Naive thymus-derived CD4-positive, alpha-beta T cell (primary cell): ENCODE measurements around the gene IL1RL2. TPM values are rescaled to one million over a fixed set of nuclear protein-coding genes. Genes with fewer than 3 reads are reported as not detected.

Source experiments
- ATAC-seq: fragments of 150-1000 bp; cut with Tn5 transposase; 2 replicates; pipeline ENCODE4 v1.10.0; 2021; ENCODE audit warnings: mild to moderate bottlenecking, moderate library complexity
- CTCF ChIA-PET: fragments of 350-600 bp; sonication (Branson Sonifier 250); formaldehyde crosslinking; loops from one replicate; lab custom pipeline; 2021; ENCODE audit warnings: antibody characterized with exemption; lab: Charles Lee
- POLR2A ChIA-PET: fragments of 350-600 bp; sonication (Branson Sonifier 250); formaldehyde crosslinking; loops from one replicate; lab custom pipeline; 2021; ENCODE audit warnings: antibody characterized with exemption, inconsistent platforms; lab: Charles Lee
- DNase-seq, 9 donors: peaks; one replicate each; pipeline versions ENCODE4 v3.0.0 to v3.0.0-alpha.2; 2020 to 2022; ENCODE audit warnings: mixed read lengths in 1 of 9
- H3K27ac ChIP-seq: one replicate; pipeline ENCODE4 v1.7.0; 2013; ENCODE audit warnings: mild to moderate bottlenecking, low read depth, low read length, moderate library complexity
- H3K27me3 ChIP-seq, 2 donors: one replicate each; pipeline ENCODE4 v1.7.0; 2013; ENCODE audit warnings: low read length in 2 of 2, mild to moderate bottlenecking in 2 of 2, moderate library complexity in 2 of 2; ENCODE audit not compliant: control insufficient read depth in 2 of 2, insufficient read depth in 2 of 2
- H3K36me3 ChIP-seq, 3 experiments: 1 replicate in 2 of 3; 2 replicates in 1 of 3; pipeline ENCODE4 v1.7.0; 2013; ENCODE audit warnings: low read length in 3 of 3, mild to moderate bottlenecking in 3 of 3, moderate library complexity in 1 of 3; ENCODE audit not compliant: insufficient read depth in 3 of 3, control insufficient read depth in 2 of 3
- H3K4me1 ChIP-seq, 2 donors: one replicate each; pipeline ENCODE4 v1.7.0; 2013; ENCODE audit warnings: low read length in 2 of 2, mild to moderate bottlenecking in 2 of 2, moderate library complexity in 1 of 2; ENCODE audit not compliant: control insufficient read depth in 2 of 2, insufficient read depth in 2 of 2
- H3K4me3 ChIP-seq: 2 replicates; pipeline ENCODE4 v1.7.0; 2013; ENCODE audit warnings: mild to moderate bottlenecking, low read length
- H3K9me3 ChIP-seq, 3 experiments: 1 replicate in 2 of 3; 2 replicates in 1 of 3; pipeline ENCODE4 v1.7.0; 2013; ENCODE audit warnings: low read length in 3 of 3; ENCODE audit not compliant: control insufficient read depth in 2 of 3
- H3K27ac Mint-ChIP-seq, 9 donors: one replicate each; pipeline ENCODE4 v1.8.0; 2020 to 2022; ENCODE audit warnings: mixed read lengths in 9 of 9, mild to moderate bottlenecking in 8 of 9, moderate library complexity in 5 of 9, inconsistent platforms in 2 of 9
- H3K27me3 Mint-ChIP-seq, 5 donors: one replicate each; pipeline ENCODE4 v1.8.0; 2021 to 2022; ENCODE audit warnings: mixed read lengths in 5 of 5, mild to moderate bottlenecking in 1 of 5
- H3K36me3 Mint-ChIP-seq, 5 donors: one replicate each; pipeline ENCODE4 v1.8.0; 2020 to 2022; ENCODE audit warnings: mixed read lengths in 5 of 5, mild to moderate bottlenecking in 3 of 5, inconsistent platforms in 1 of 5
- H3K4me1 Mint-ChIP-seq, 7 donors: one replicate each; pipeline ENCODE4 v1.8.0; 2020 to 2022; ENCODE audit warnings: mixed read lengths in 7 of 7, mild to moderate bottlenecking in 3 of 7, inconsistent platforms in 1 of 7
- H3K4me3 Mint-ChIP-seq, 10 donors: one replicate each; pipeline ENCODE4 v1.8.0; 2020 to 2022; ENCODE audit warnings: mild to moderate bottlenecking in 10 of 10, mixed read lengths in 10 of 10, moderate library complexity in 6 of 10, inconsistent platforms in 2 of 10
- H3K9me3 Mint-ChIP-seq, 11 donors: one replicate each; pipeline ENCODE4 v1.8.0; 2020 to 2022; ENCODE audit warnings: mixed read lengths in 11 of 11, mild to moderate bottlenecking in 4 of 11, inconsistent platforms in 1 of 11, moderate library complexity in 1 of 11
- intact Hi-C, 2 donors: fragments of 100-400 bp; cut with micrococcal nuclease; formaldehyde crosslinking; loops; one replicate each; pipeline ENCODE4 v1.15.1; 2023
- polyA plus RNA-seq, 2 donors: library from polyadenylated mRNA; unstranded; fragments of 300-500 nt; fragmentation: Illumina TruSeq; gene quantifications; one replicate each; pipeline ENCODE4 v1.2.3, GENCODE V29; 2021
- total RNA-seq, 6 experiments: library from RNA in 5 of 6; stranded (reverse) in 5 of 6; gene quantifications; 1 replicate in 5 of 6; 2 replicates in 1 of 6; pipeline ENCODE4 v1.2.3 and lab custom pipeline; 2021 to 2026

IL1RL2 gene
- total and polyA plus RNA-seq, 7 experiments from 2014 or later, result 0.15 to 0.21 TPM; not detected in 5

GRCh38 chr2:102206666-102207341, 20.0 kb downstream of the IL1RL2 start:
- Mint-ChIP-seq H3K36me3 (peaks cover 0 to 3% (median 0%) of the 10 kb centered on the region in 5 donors), H3K27ac (no peak overlapping the region), H3K4me1 (peaks cover 0 to 2% (median 0%) of the 10 kb centered on the region in 7 donors), H3K4me3 (no peak overlapping the region), H3K27me3 (peaks cover 0 to 17% (median 0%) of the 10 kb centered on the region in 5 donors), H3K9me3 (peaks cover 0 to 15% (median 2%) of the 10 kb centered on the region in 11 donors)
- Histone ChIP-seq H3K9me3 (no peaks in the 10 kb centered on the region), H3K4me3 (no peak overlapping the region), H3K36me3 (no peaks in the 10 kb centered on the region), H3K27me3 (no peaks in the 10 kb centered on the region), H3K27ac (no peak overlapping the region), H3K4me1 (no peaks in the 10 kb centered on the region)
- CTCF ChIA-PET, result no interaction called here
- ATAC-seq (no peak), DNase-seq (no peak)
- intact Hi-C loops, result no loop called here
- POLR2A ChIA-PET, result interaction anchor here (0.6 to 0.7 kb wide), 2 partner anchors 40 to 336 kb away, joined by 3 read pairs; no protein-coding TSS in a partner anchor

GRCh38 chr2:102208774-102209173, 22.0 kb downstream of the IL1RL2 start:
- Histone ChIP-seq H3K36me3 (no peaks in the 10 kb centered on the region), H3K27me3 (no peaks in the 10 kb centered on the region), H3K27ac (no peak overlapping the region), H3K4me1 (no peaks in the 10 kb centered on the region), H3K9me3 (no peaks in the 10 kb centered on the region), H3K4me3 (no peak overlapping the region)
- H3K4me3 Mint-ChIP-seq, result no peak overlapping the region
- CTCF ChIA-PET, result no interaction called here
- H3K4me1 Mint-ChIP-seq, result peaks cover 0 to 2% (median 0%) of the 10 kb centered on the region in 7 donors
- intact Hi-C loops, result no loop called here
- POLR2A ChIA-PET, result no interaction called here
- no peak for ATAC-seq
- no peak overlapping the region for H3K27ac Mint-ChIP-seq
- peaks cover 0 to 16% (median 0%) of the 10 kb centered on the region in 5 donors for H3K27me3 Mint-ChIP-seq
- peaks cover 0 to 15% (median 2%) of the 10 kb centered on the region in 11 donors for H3K9me3 Mint-ChIP-seq
- DNase-seq, result no peak
- H3K36me3 Mint-ChIP-seq, result peaks cover 0 to 3% (median 0%) of the 10 kb centered on the region in 5 donors

- H3K36me3 ChIP-seq, result no peaks in the 10 kb centered on the region
- no peak for DNase-seq
- H3K27me3 ChIP-seq, result no peaks in the 10 kb centered on the region
- Mint-ChIP-seq H3K27me3 (peaks cover 0 to 11% (median 0%) of the 10 kb centered on the region in 5 donors), H3K4me3 (no peak overlapping the region), H3K36me3 (peaks cover 0 to 3% (median 0%) of the 10 kb centered on the region in 5 donors), H3K9me3 (peaks cover 0 to 15% (median 2%) of the 10 kb centered on the region in 11 donors), H3K4me1 (peaks cover 0 to 2% (median 0%) of the 10 kb centered on the region in 7 donors), H3K27ac (no peak overlapping the region)
- no peak overlapping the region for H3K27ac ChIP-seq
- no peaks in the 10 kb centered on the region for H3K4me1 ChIP-seq
- CTCF ChIA-PET, result no interaction called here
- intact Hi-C loops, result no loop called here
- no peaks in the 10 kb centered on the region for H3K9me3 ChIP-seq
- ATAC-seq, result no peak
- no peak overlapping the region for H3K4me3 ChIP-seq
- POLR2A ChIA-PET, result no interaction called here
Measured at GRCh38 chr2:102209474-102209873, 22.7 kb downstream of the IL1RL2 start.

GRCh38 chr2:102217032-102217431, 30.2 kb downstream of the IL1RL2 start:
- intact Hi-C loops, result no loop called here
- H3K4me3 ChIP-seq, result no peak overlapping the region
- peaks cover 0 to 8% (median 3%) of the 10 kb centered on the region in 3 experiments for H3K9me3 ChIP-seq
- H3K4me1 ChIP-seq, result peaks cover 0 to 3% of the 10 kb centered on the region in 2 donors
- DNase-seq (no peak), ATAC-seq (no peak)
- Mint-ChIP-seq H3K4me3 (no peak overlapping the region), H3K4me1 (peaks cover 9 to 19% (median 17%) of the 10 kb centered on the region in 7 donors), H3K9me3 (peaks cover 8 to 43% (median 33%) of the 10 kb centered on the region in 11 donors), H3K36me3 (peaks cover 6 to 34% (median 15%) of the 10 kb centered on the region in 5 donors), H3K27ac (no peak overlapping the region), H3K27me3 (peaks cover 0 to 5% (median 0%) of the 10 kb centered on the region in 5 donors)
- ChIA-PET CTCF (interaction anchor here (0.8 kb wide), 1 partner anchor 24 kb away, joined by 3 read pairs; no protein-coding TSS in a partner anchor), POLR2A (no interaction called here)
- H3K27me3 ChIP-seq, result no peaks in the 10 kb centered on the region
- no peak overlapping the region for H3K27ac ChIP-seq
- no peaks in the 10 kb centered on the region for H3K36me3 ChIP-seq

DNA sequence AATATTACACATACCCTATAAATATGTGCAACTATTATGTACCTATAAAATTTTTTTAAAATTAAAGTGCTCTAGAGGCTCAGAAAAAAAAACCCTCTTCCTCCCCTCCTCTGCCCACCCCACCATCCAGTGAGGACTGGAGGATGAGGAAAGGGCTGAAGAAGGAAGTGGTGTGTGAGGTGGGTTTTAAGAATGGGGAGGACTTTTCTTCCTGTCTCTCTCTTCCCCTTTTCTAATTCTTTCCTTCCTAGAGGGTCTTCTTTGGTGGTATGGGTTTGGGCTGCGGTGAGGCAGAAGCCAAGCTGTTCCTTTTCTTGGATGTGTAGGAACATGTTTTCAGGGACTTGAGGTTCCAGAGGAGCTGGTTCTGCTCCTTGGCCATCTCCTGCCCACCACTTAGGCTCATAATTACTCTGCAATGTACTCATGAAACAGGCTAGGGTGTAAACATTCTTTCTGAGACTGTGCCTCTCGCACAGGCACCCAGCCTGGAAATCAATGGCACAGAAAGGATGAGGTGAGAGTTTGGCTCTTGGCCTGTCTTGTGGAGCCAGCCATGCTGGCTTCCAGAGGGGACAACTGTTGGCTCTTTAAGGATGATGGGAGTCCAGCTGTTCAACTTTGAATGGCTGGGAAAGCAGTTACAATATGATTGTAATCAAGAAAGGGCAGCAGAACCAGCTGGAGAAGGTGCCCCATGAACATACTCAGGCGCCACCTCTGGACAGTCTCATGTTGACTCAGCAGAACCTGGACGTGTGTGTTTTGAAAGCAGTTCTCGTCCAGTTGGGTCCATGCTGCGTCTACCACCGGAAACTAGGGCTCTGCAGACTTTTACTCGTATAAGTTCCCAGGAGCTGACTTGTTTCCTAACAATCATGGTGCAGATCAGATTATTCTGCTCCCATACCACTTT, 38.3 kb downstream of the IL1RL2 start:
- Histone ChIP-seq H3K4me3 (no peak overlapping the region), H3K4me1 (peaks cover 3 to 7% of the 10 kb centered on the region in 2 donors), H3K36me3 (no peaks in the 10 kb centered on the region), H3K9me3 (no peaks in the 10 kb centered on the region), H3K27me3 (no peaks in the 10 kb centered on the region), H3K27ac (no peak overlapping the region)
- DNase-seq (no peak), ATAC-seq (no peak)
- ChIA-PET CTCF (no interaction called here), POLR2A (no interaction called here)
- intact Hi-C loops, result no loop called here
- H3K4me3 Mint-ChIP-seq, result no peak overlapping the region
- H3K27me3 Mint-ChIP-seq, result peaks cover 0 to 5% (median 0%) of the 10 kb centered on the region in 5 donors
- peaks cover 10 to 47% (median 13%) of the 10 kb centered on the region in 7 donors for H3K4me1 Mint-ChIP-seq
- H3K27ac Mint-ChIP-seq, result peak overlapping the region in 2 of 9 donors; percentile 74 to 84
- H3K9me3 Mint-ChIP-seq, result peaks cover 0 to 10% (median 0%) of the 10 kb centered on the region in 11 donors
- peaks cover 0 to 18% (median 0%) of the 10 kb centered on the region in 5 donors for H3K36me3 Mint-ChIP-seq

DNA sequence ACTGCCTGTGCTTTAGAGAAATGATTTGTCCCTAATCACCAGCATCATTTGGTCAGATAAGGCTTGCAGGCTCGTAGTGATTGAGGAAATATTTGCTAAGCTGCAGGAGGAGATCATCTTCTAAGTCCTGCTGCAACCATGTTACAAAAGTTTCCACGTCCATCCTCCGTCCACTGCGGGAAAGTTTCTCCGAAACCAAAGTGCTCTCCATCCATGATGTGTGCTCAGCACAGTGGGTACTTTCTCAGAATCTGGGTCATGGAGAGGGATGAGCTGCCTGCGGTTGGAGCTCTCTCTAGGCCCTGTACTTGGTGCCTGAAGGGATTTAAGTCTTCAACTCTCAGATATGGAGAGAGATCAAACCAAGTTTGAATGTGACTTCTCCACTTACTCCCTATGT, 39.3 kb downstream of the IL1RL2 start:
- H3K4me3 Mint-ChIP-seq, result peak overlapping the region in 1 of 10 donors; percentile 31
- POLR2A ChIA-PET, result no interaction called here
- no peak overlapping the region for H3K4me3 ChIP-seq
- CTCF ChIA-PET, result interaction anchor here (0.5 kb wide), 1 partner anchor 1042 kb away, joined by 3 read pairs; no protein-coding TSS in a partner anchor
- H3K9me3 ChIP-seq, result no peaks in the 10 kb centered on the region
- H3K36me3 ChIP-seq, result no peaks in the 10 kb centered on the region
- no peak for DNase-seq
- H3K4me1 ChIP-seq, result peaks cover 3 to 7% of the 10 kb centered on the region in 2 donors
- peaks cover 10 to 51% (median 13%) of the 10 kb centered on the region in 7 donors for H3K4me1 Mint-ChIP-seq
- no peak overlapping the region for H3K27ac ChIP-seq
- peaks cover 0 to 5% (median 0%) of the 10 kb centered on the region in 5 donors for H3K27me3 Mint-ChIP-seq
- peaks cover 0 to 8% (median 0%) of the 10 kb centered on the region in 11 donors for H3K9me3 Mint-ChIP-seq
- H3K27ac Mint-ChIP-seq, result peak overlapping the region in 2 of 9 donors; percentile 74 to 84
- H3K36me3 Mint-ChIP-seq, result peaks cover 0 to 24% (median 0%) of the 10 kb centered on the region in 5 donors
- intact Hi-C loops, result no loop called here
- no peak for ATAC-seq
- H3K27me3 ChIP-seq, result no peaks in the 10 kb centered on the region
